ENCODE measurements around the gene DDX50.
"Not testable (repeated sequence)": the region's sequence is repeated elsewhere in the genome, so short reads cannot be mapped to it uniquely, and the experiment has no call there.

DNA sequence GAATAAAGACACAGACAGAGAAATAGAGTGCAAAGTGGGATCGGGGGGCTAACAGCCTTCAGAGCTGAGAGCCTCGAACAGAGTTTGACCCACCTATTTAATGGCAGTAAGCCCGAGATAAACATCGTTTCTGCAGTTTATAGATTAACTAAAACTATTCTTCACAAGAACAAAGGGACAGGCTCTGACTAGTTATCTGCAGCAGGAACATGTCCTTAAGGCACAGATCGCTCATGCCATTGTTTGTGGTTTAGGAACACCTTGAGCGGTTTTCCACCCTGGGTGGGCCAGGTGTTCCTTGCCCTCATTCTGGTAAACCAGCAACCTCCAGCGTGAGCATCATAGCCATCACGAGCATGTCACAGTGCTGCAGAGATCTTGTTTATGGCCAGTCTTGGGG lies 32.9 kb upstream of the DDX50 start:
- TF ChIP-seq, protein P1, sequence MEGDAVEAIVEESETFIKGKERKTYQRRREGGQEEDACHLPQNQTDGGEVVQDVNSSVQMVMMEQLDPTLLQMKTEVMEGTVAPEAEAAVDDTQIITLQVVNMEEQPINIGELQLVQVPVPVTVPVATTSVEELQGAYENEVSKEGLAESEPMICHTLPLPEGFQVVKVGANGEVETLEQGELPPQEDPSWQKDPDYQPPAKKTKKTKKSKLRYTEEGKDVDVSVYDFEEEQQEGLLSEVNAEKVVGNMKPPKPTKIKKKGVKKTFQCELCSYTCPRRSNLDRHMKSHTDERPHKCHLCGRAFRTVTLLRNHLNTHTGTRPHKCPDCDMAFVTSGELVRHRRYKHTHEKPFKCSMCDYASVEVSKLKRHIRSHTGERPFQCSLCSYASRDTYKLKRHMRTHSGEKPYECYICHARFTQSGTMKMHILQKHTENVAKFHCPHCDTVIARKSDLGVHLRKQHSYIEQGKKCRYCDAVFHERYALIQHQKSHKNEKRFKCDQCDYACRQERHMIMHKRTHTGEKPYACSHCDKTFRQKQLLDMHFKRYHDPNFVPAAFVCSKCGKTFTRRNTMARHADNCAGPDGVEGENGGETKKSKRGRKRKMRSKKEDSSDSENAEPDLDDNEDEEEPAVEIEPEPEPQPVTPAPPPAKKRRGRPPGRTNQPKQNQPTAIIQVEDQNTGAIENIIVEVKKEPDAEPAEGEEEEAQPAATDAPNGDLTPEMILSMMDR (IDR thresholded peaks at IDR 0.05) = not testable (repeated sequence)
- not testable (repeated sequence) for TF ChIP-seq POLR2AphosphoS5 (IDR thresholded peaks at IDR 0.05)
